Mesenchymal stem cell (in vitro differentiated cells and primary cell): ENCODE data around the gene MAML1.

Source experiments
- DNase-seq: peaks from one replicate; pipeline ENCODE4 v3.0.0-alpha.2; 2013
- H2AFZ ChIP-seq: one replicate; pipeline ENCODE4 v1.6.1; 2013; ENCODE audit warnings: low read depth, mild to moderate bottlenecking, control low read depth, inconsistent platforms, low read length, moderate library complexity
- H2AK5ac ChIP-seq: 2 replicates; pipeline ENCODE4 v1.6.1; 2013; ENCODE audit warnings: low read length, moderate library complexity, mild to moderate bottlenecking, inconsistent platforms; ENCODE audit not compliant: severe bottlenecking
- H2BK120ac ChIP-seq: one replicate; pipeline ENCODE4 v1.6.1; 2013; ENCODE audit warnings: low read depth, mild to moderate bottlenecking, inconsistent platforms, low read length, moderate library complexity
- H2BK12ac ChIP-seq, 2 experiments: one replicate each; pipeline ENCODE4 v1.6.1; 2013; ENCODE audit warnings: inconsistent platforms in 2 of 2, low read length in 2 of 2, mild to moderate bottlenecking in 2 of 2, moderate library complexity in 2 of 2, control low read depth in 1 of 2
- H2BK15ac ChIP-seq: one replicate; pipeline ENCODE4 v1.6.1; 2013; ENCODE audit warnings: mild to moderate bottlenecking, low read depth, inconsistent platforms; ENCODE audit not compliant: poor library complexity, severe bottlenecking
- H2BK5ac ChIP-seq: 2 replicates; pipeline ENCODE4 v1.6.1; 2013; ENCODE audit warnings: low read depth, mild to moderate bottlenecking, low read length, control low read depth, inconsistent platforms; ENCODE audit not compliant: poor library complexity, severe bottlenecking
- H3K14ac ChIP-seq, 2 experiments: one replicate each; pipeline ENCODE4 v1.6.1; 2013; ENCODE audit warnings: inconsistent platforms in 2 of 2, low read length in 2 of 2, control low read depth in 1 of 2, mild to moderate bottlenecking in 1 of 2, moderate library complexity in 1 of 2
- H3K18ac ChIP-seq, 2 experiments: one replicate each; pipeline ENCODE4 v1.6.1; 2013; ENCODE audit warnings: inconsistent platforms in 2 of 2, low read length in 2 of 2, control low read depth in 1 of 2, low read depth in 1 of 2, mild to moderate bottlenecking in 1 of 2
- H3K23ac ChIP-seq, 2 experiments: one replicate each; pipeline ENCODE4 v1.6.1; 2013; ENCODE audit warnings: inconsistent platforms in 2 of 2, low read length in 2 of 2, mild to moderate bottlenecking in 2 of 2, moderate library complexity in 2 of 2, control low read depth in 1 of 2
- H3K27ac ChIP-seq: 2 replicates; pipeline ENCODE4 v1.5.1; 2013; ENCODE audit warnings: mild to moderate bottlenecking, moderate library complexity, low read length, control low read depth, inconsistent platforms; ENCODE audit not compliant: poor library complexity, severe bottlenecking
- H3K27me3 ChIP-seq, 2 experiments: 2 replicates each; pipeline versions ENCODE4 v1.6.1 to v1.7.0; 2013; ENCODE audit warnings: low read length in 2 of 2, mild to moderate bottlenecking in 2 of 2, moderate library complexity in 2 of 2, control low read depth in 1 of 2, inconsistent platforms in 1 of 2; ENCODE audit not compliant: control insufficient read depth in 1 of 2, insufficient read depth in 1 of 2
- H3K36me3 ChIP-seq, 2 experiments: 2 replicates each; pipeline versions ENCODE4 v1.6.1 to v1.7.0; 2013; ENCODE audit warnings: low read length in 2 of 2, control low read depth in 1 of 2, inconsistent platforms in 1 of 2, low read depth in 1 of 2, mild to moderate bottlenecking in 1 of 2; ENCODE audit not compliant: insufficient read depth in 2 of 2, control insufficient read depth in 1 of 2
- H3K4ac ChIP-seq, 2 experiments: one replicate each; pipeline ENCODE4 v1.6.1; 2013; ENCODE audit warnings: inconsistent platforms in 2 of 2, low read length in 2 of 2, mild to moderate bottlenecking in 2 of 2, moderate library complexity in 2 of 2, control low read depth in 1 of 2, low read depth in 1 of 2
- H3K4me1 ChIP-seq: 2 replicates; pipeline ENCODE4 v1.6.1; 2013; ENCODE audit warnings: low read depth, low read length, control low read depth; ENCODE audit not compliant: control insufficient read depth, insufficient read depth
- H3K4me2 ChIP-seq: 2 replicates; pipeline ENCODE4 v1.6.1; 2013; ENCODE audit warnings: low read length, mild to moderate bottlenecking, inconsistent platforms; ENCODE audit not compliant: poor library complexity, severe bottlenecking
- H3K4me3 ChIP-seq, 2 experiments: 2 replicates each; pipeline versions ENCODE4 v1.5.1 to v1.7.0; 2013; ENCODE audit warnings: low read length in 2 of 2, mild to moderate bottlenecking in 2 of 2, control low read depth in 1 of 2, low read depth in 1 of 2; ENCODE audit not compliant: insufficient read depth in 1 of 2
- H3K79me1 ChIP-seq: replicated peaks from 2 replicates; pipeline ENCODE4 v1.6.1; 2013; ENCODE audit warnings: mild to moderate bottlenecking, control low read depth, low read length, inconsistent platforms; ENCODE audit not compliant: poor library complexity, severe bottlenecking
- H3K9ac ChIP-seq: 2 replicates; pipeline ENCODE4 v1.7.0; 2013; ENCODE audit warnings: mild to moderate bottlenecking, low read length, moderate library complexity
- H3K9me3 ChIP-seq: 2 replicates; pipeline ENCODE4 v1.7.0; 2013; ENCODE audit warnings: mild to moderate bottlenecking, low read length; ENCODE audit not compliant: control insufficient read depth
- H4K8ac ChIP-seq: one replicate; pipeline ENCODE4 v1.6.1; 2013; ENCODE audit warnings: inconsistent platforms, mild to moderate bottlenecking, low read length, moderate library complexity
- H4K91ac ChIP-seq: one replicate; pipeline ENCODE4 v1.6.1; 2013; ENCODE audit warnings: mild to moderate bottlenecking, low read length, inconsistent platforms
- WGBS: methylation state at CpG from one replicate; pipeline ENCODE4 v1.1.7; 2013; ENCODE audit warnings: mixed read lengths; 5-methylcytosine and 5-hydroxymethylcytosine counted together

MAML1 gene

DNA sequence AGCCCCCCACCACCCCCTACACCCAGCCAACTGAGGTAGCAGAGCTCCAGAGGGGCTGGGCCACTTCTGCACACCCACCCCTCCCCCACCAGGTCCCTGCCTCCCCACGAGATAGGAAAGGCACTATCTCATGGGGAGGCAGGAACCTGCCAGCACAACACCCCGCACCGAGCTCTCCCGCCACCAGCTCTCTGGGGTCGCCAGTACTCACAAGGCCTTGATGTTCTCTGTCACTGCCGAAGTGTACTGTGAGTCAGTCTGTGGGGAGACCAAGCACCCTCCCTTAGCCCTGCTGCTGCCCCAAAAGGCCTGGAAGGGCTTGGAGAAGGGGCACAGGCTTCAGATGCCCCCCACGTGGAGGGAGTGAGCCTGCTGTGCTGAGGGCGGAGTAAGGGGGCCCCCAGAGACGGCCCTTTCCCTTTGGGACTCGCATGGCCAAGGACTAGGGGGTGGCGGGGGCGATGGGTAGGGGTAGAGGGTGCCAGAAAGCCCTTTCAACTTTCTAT lies 68.1 kb downstream of the MAML1 start:
- Histone ChIP-seq H2BK15ac (no peak overlapping the region), H3K27me3 (no peaks in the 10 kb centered on the region), H4K8ac (no peak overlapping the region), H3K4me2 (no peak overlapping the region), H3K4ac (no peak overlapping the region), H3K4me3 (no peak overlapping the region), H3K9ac (no peak overlapping the region), H2AFZ (no peak overlapping the region), H3K9me3 (no peaks in the 10 kb centered on the region), H2AK5ac (no peak overlapping the region), H4K91ac (no peak overlapping the region), H3K36me3 (peaks cover 51 to 80% of the 10 kb centered on the region in 2 experiments), H3K18ac (no peak overlapping the region), H3K14ac (no peak overlapping the region), H3K79me1 (peaks cover 30% of the 10 kb centered on the region), H3K23ac (no peak overlapping the region), H2BK120ac (no peak overlapping the region), H3K27ac (no peak overlapping the region), H2BK12ac (no peak overlapping the region), H3K4me1 (peaks cover 41% of the 10 kb centered on the region), H2BK5ac (no peak overlapping the region)
- no peak for DNase-seq
- WGBS, result 86% methylated on average over 12 of the region's 12 CpGs

DNA sequence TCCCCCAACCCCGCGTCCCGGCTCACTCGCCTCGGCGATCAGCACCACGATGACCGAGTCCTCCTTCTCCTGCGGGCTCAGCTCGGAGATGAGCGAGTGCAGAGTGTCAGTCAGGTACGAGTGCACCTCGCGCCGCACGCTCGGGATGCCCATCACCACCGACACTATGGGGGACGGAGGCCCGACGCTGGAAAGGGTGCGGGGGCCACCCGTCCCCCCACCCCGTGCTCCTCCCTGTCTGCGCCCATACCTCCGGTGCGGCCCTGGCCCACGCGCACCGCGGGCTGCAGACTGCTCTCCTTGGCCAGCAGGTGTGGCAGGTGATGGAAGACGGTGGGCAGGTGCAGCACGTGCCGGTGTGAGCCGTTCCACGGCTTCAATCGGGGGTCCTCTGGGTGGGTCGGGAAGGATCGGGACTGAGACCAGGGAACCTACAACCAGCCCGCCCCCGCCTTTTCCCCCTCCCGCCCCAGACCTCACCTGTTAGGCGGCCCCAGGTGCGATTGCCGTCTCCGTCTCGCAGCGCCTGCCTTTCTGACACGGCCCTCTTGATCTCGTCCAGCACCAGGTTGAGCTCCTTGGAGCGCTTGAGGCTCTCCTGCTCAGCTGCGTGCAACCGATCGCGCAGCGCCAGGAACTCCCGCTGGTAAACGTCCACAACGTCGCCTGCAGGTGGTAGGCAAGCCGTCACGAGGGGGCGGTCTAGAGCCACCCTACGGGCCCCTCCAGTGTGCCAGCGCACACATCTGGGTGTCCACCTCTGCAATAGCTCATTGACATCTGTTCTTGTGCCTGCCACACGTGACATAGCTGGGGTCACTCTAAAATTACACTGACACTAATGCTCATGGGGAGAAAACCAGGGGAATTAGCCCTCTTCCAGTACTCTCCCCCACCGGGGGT lies 68.9 kb downstream of the MAML1 start:
- Histone ChIP-seq H3K4me3 (no peak overlapping the region), H3K27me3 (no peaks in the 10 kb centered on the region), H2BK15ac (no peak overlapping the region)

DNA sequence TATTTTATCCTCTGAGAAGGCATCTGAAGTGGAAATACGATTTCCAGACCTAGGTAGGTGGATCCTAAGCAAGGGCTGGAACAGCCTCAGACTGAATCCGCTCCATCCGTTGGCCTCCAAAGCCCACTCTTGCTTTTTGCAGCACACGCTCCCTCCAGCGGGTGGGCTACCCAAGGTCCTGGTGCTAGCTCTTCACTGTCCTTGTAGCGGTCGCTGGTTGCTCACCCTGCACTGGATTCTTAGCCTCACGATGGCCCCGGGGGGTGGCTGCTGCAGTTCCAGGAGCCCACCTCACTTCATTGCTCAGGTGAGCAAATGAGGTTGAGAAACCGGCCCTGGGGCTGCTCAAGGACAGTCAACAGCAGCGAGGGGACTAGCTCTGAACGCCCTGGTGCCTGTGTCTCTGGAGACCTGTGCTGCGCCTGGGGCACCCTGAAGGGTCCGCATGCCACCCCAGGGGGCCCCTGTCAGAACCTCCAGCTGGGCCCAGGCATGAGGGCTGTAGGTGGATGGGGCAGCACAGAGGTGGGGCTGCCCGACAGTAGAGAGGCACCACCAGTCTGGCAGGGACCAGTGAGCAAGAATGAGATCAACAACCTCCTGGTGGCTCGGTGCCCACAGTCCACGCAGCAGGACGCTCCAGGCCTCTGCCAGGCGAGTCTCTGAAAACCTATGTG lies 69.7 kb downstream of the MAML1 start:
- Histone ChIP-seq H2BK15ac (no peak overlapping the region), H2AFZ (no peak overlapping the region), H3K14ac (no peak overlapping the region), H3K4me3 (no peak overlapping the region), H2BK120ac (no peak overlapping the region), H2BK5ac (no peak overlapping the region), H3K23ac (no peak overlapping the region), H3K27ac (no peak overlapping the region), H3K9ac (no peak overlapping the region), H3K27me3 (no peaks in the 10 kb centered on the region), H3K79me1 (peaks cover 30% of the 10 kb centered on the region), H3K36me3 (peaks cover 44 to 71% of the 10 kb centered on the region in 2 experiments), H4K8ac (no peak overlapping the region), H3K4me1 (peaks cover 38% of the 10 kb centered on the region), H3K18ac (no peak overlapping the region), H4K91ac (no peak overlapping the region), H2BK12ac (no peak overlapping the region), H3K9me3 (no peaks in the 10 kb centered on the region), H3K4me2 (no peak overlapping the region), H3K4ac (no peak overlapping the region), H2AK5ac (no peak overlapping the region)
- 91% methylated on average over 19 of the region's 19 CpGs for WGBS
- no peak for DNase-seq

More for the DNA sequence above, 68.9 kb downstream of the MAML1 start:
- Histone ChIP-seq H3K9me3 (no peaks in the 10 kb centered on the region), H2BK5ac (no peak overlapping the region), H3K4me2 (no peak overlapping the region), H3K18ac (no peak overlapping the region), H4K91ac (no peak overlapping the region), H3K14ac (peak overlapping the region in 1 of 2 experiments; percentile 13), H3K23ac (no peak overlapping the region), H3K79me1 (peaks cover 30% of the 10 kb centered on the region), H3K36me3 (peaks cover 51 to 79% of the 10 kb centered on the region in 2 experiments), H2BK12ac (no peak overlapping the region), H3K4ac (no peak overlapping the region), H3K4me1 (peaks cover 41% of the 10 kb centered on the region), H2AFZ (no peak overlapping the region), H4K8ac (no peak overlapping the region), H2BK120ac (no peak overlapping the region), H3K27ac (no peak overlapping the region), H3K9ac (no peak overlapping the region), H2AK5ac (no peak overlapping the region)
- DNase-seq, result peak; percentile 68
- WGBS, result 71% methylated on average over 65 of the region's 67 CpGs
